Chondrocyte (in vitro differentiated cells): ENCODE data around the gene DPYD. TPM values are rescaled to one million over a fixed set of nuclear protein-coding genes. Genes with fewer than 3 reads are reported as not detected.

Experiments
- DNase-seq: peaks from one replicate; pipeline ENCODE4 v3.0.0; 2021; ENCODE audit warnings: mixed read lengths, low spot score
- H3K27ac Mint-ChIP-seq: one replicate; pipeline ENCODE4 v1.8.0; 2021; ENCODE audit warnings: mild to moderate bottlenecking, moderate library complexity, mixed read lengths; ENCODE audit not compliant: unreplicated experiment
- H3K27me3 Mint-ChIP-seq: 2 replicates; pipeline ENCODE4 v1.8.0; 2021; ENCODE audit warnings: low read depth, mixed read lengths
- H3K36me3 Mint-ChIP-seq: 2 replicates; pipeline ENCODE4 v1.8.0; 2021; ENCODE audit warnings: low read depth, mixed read lengths
- H3K4me1 Mint-ChIP-seq: 2 replicates; pipeline ENCODE4 v1.8.0; 2021; ENCODE audit warnings: low read depth, mild to moderate bottlenecking, mixed read lengths
- H3K4me3 Mint-ChIP-seq: one replicate; pipeline ENCODE4 v1.8.0; 2021; ENCODE audit warnings: mild to moderate bottlenecking, moderate library complexity, mixed read lengths; ENCODE audit not compliant: unreplicated experiment
- H3K9me3 Mint-ChIP-seq: 2 replicates; pipeline ENCODE4 v1.8.0; 2021; ENCODE audit warnings: low read depth, mixed read lengths
- total RNA-seq: library from RNA; stranded (reverse); gene quantifications from 3 replicates; pipeline ENCODE4 v1.2.1, GENCODE V29; 2021
- TF ChIP-seq, protein P1 (sequence below): fragments of 200-600 bp; sonication (generic); IDR thresholded peaks from 2 replicates; pipeline ENCODE4 v1.5.0; 2021; ENCODE audit warnings: antibody characterized with exemption, mild to moderate bottlenecking, moderate library complexity

Gene DPYD
- total RNA-seq, 1 donor from 2014 or later = 5.3 TPM

GRCh38 chr1:97042551-97042950, 878.3 kb downstream of the DPYD start:
- Mint-ChIP-seq H3K36me3 (peaks cover 27% of the 10 kb centered on the region), H3K27me3 (no peaks in the 10 kb centered on the region), H3K4me3 (no peak overlapping the region), H3K4me1 (peaks cover 25% of the 10 kb centered on the region), H3K27ac (no peak overlapping the region), H3K9me3 (peaks cover 53% of the 10 kb centered on the region)
- DNase-seq = no peak
- TF ChIP-seq, protein P1, sequence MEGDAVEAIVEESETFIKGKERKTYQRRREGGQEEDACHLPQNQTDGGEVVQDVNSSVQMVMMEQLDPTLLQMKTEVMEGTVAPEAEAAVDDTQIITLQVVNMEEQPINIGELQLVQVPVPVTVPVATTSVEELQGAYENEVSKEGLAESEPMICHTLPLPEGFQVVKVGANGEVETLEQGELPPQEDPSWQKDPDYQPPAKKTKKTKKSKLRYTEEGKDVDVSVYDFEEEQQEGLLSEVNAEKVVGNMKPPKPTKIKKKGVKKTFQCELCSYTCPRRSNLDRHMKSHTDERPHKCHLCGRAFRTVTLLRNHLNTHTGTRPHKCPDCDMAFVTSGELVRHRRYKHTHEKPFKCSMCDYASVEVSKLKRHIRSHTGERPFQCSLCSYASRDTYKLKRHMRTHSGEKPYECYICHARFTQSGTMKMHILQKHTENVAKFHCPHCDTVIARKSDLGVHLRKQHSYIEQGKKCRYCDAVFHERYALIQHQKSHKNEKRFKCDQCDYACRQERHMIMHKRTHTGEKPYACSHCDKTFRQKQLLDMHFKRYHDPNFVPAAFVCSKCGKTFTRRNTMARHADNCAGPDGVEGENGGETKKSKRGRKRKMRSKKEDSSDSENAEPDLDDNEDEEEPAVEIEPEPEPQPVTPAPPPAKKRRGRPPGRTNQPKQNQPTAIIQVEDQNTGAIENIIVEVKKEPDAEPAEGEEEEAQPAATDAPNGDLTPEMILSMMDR = no peak

DNA sequence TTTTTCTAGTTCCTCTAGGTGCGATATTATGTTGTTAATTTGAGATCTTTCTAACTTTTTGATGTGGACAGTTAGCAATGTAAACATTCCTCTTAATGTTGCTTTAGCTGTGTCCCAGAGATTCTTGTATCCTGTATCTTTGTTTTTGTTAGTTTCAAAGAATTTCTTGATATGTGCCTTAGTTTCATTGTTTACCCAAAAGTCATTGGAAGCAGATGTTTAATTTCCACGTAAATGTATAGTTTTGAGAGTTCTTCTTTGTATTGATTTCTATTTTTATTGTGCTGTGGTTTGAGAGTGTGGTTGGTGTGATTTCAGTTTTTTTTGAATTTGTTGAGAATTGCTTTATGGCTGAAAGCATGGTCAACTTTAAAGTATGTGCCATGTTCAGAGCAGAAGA, 879.8 kb downstream of the DPYD start:
- peaks cover 53% of the 10 kb centered on the region for H3K9me3 Mint-ChIP-seq

DNA sequence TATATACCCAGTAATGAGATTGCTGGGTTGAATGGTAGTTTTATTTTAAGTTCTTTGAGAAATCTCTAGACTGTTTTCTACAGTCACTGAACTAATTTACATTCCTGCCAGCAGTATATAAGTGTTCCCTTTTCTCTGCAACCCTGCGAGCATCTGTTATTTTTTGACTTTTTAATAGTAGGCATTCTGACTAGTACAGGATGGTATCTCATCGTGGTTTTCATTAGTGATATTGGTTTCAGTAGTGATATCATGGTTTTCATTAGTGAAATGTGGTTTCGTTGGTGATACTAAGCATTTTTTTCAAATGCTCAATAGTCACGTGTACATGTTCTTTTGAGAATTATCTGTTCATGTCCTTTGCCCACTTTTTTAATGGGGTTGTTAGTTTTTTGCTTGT, 882.4 kb downstream of the DPYD start:
- peaks cover 25% of the 10 kb centered on the region for H3K4me1 Mint-ChIP-seq
- DNase-seq = no peak
- H3K36me3 Mint-ChIP-seq = peaks cover 25% of the 10 kb centered on the region
- no peaks in the 10 kb centered on the region for H3K27me3 Mint-ChIP-seq
- H3K9me3 Mint-ChIP-seq = peaks cover 53% of the 10 kb centered on the region
- H3K4me3 Mint-ChIP-seq = no peak overlapping the region
- TF ChIP-seq, protein P1 = no peak
- no peak overlapping the region for H3K27ac Mint-ChIP-seq

More for the DNA sequence above, 879.8 kb downstream of the DPYD start:
- H3K4me3 Mint-ChIP-seq = no peak overlapping the region
- peaks cover 27% of the 10 kb centered on the region for H3K36me3 Mint-ChIP-seq
- DNase-seq = no peak
- peak overlapping the region; percentile 42 for H3K27ac Mint-ChIP-seq
- peaks cover 25% of the 10 kb centered on the region for H3K4me1 Mint-ChIP-seq
- H3K27me3 Mint-ChIP-seq = no peaks in the 10 kb centered on the region
- TF ChIP-seq, protein P1 = no peak

DNA sequence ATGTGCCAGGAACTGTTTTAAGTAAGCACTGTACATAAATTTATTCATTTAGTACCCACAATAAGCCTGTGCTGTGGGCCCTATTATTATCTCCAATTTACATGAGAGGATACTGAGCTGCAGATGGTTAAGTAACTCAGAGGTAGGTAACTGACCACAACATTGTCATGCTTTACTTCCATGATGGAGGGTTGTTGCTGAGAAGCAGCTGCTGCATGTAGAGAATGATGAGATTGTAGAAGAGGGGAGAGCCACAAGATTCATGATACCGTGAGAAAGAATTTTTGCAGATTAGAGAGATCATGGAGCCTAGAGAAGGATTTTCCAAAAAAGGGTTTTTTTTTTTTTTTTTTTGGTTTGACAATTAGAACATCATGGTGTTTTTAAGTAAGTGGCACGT, 886.2 kb downstream of the DPYD start:
- H3K9me3 Mint-ChIP-seq = peaks cover 20% of the 10 kb centered on the region
- H3K36me3 Mint-ChIP-seq = peaks cover 9% of the 10 kb centered on the region
- H3K27me3 Mint-ChIP-seq = no peaks in the 10 kb centered on the region
- no peak for DNase-seq
- no peak overlapping the region for H3K4me3 Mint-ChIP-seq
- TF ChIP-seq, protein P1 = no peak
- H3K27ac Mint-ChIP-seq = no peak overlapping the region
- no peaks in the 10 kb centered on the region for H3K4me1 Mint-ChIP-seq

DNA sequence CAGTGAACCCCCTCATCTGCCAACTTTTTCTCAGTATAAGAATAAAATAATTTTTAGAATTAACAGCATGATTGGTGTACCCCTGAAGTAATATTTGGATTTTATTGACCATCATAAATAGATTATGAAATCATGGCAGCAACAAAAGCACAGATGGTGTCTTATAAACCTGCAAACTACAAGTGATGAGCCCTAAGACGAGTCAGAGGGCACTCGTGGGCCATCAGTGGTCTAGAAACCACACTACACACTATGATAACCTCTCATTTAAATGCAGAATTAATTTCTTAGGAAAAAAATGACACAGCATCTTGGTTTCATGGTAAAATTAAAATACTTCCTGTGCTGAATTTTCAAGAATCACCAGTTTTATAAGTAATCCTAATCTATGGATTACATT, 886.9 kb downstream of the DPYD start:
- H3K4me1 Mint-ChIP-seq = no peaks in the 10 kb centered on the region
- H3K27ac Mint-ChIP-seq = no peak overlapping the region
- TF ChIP-seq, protein P1 = no peak
- H3K36me3 Mint-ChIP-seq = peaks cover 4% of the 10 kb centered on the region
- no peak overlapping the region for H3K4me3 Mint-ChIP-seq
- no peak for DNase-seq
- H3K27me3 Mint-ChIP-seq = no peaks in the 10 kb centered on the region
- peaks cover 14% of the 10 kb centered on the region for H3K9me3 Mint-ChIP-seq
